MCF 10A (cell line): ENCODE data around the gene DGLUCY. TPM values are rescaled to one million over a fixed set of nuclear protein-coding genes. Genes with fewer than 3 reads are reported as not detected.

ENCODE experiments used
- BruUV-seq: library from RNA; stranded (reverse); fragments of 400-500 nt; replicated peaks from 2 replicates; lab custom pipeline; 2021; lab: Mats Ljungman, UMichigan
- CTCF ChIA-PET: fragments of 300-600 bp; sonication (Branson Sonifier 250); formaldehyde crosslinking; extraction: SDS; loops from one replicate; lab custom pipeline; 2021; ENCODE audit warnings: antibody characterized with exemption, inconsistent platforms; lab: Yijun Ruan, JAX
- POLR2A ChIA-PET: fragments of 300-600, 350-650 bp; sonication (Branson Sonifier 250); formaldehyde crosslinking; extraction: SDS; loops from one replicate; lab custom pipeline; 2020; ENCODE audit warnings: antibody characterized with exemption, inconsistent platforms; lab: Yijun Ruan, JAX
- DNase-seq: peaks from one replicate; pipeline ENCODE4 v3.0.0-alpha.2; 2018; ENCODE audit not compliant: unreplicated experiment
- H3K27ac Mint-ChIP-seq: one replicate; pipeline ENCODE4 v1.8.0; 2022; ENCODE audit warnings: mild to moderate bottlenecking, low read depth, mixed read lengths; ENCODE audit not compliant: unreplicated experiment
- H3K27me3 Mint-ChIP-seq: one replicate; pipeline ENCODE4 v1.8.0; 2022; ENCODE audit warnings: mixed read lengths; ENCODE audit not compliant: insufficient read depth, unreplicated experiment
- H3K36me3 Mint-ChIP-seq: one replicate; pipeline ENCODE4 v1.8.0; 2022; ENCODE audit warnings: mild to moderate bottlenecking, moderate library complexity, mixed read lengths; ENCODE audit not compliant: insufficient read depth, unreplicated experiment
- H3K4me1 Mint-ChIP-seq: one replicate; pipeline ENCODE4 v1.8.0; 2022; ENCODE audit warnings: mixed read lengths; ENCODE audit not compliant: insufficient read depth, unreplicated experiment
- H3K4me3 Mint-ChIP-seq: one replicate; pipeline ENCODE4 v1.8.0; 2022; ENCODE audit warnings: mild to moderate bottlenecking, moderate library complexity, mixed read lengths; ENCODE audit not compliant: unreplicated experiment
- H3K9me3 Mint-ChIP-seq: one replicate; pipeline ENCODE4 v1.8.0; 2022; ENCODE audit warnings: mixed read lengths; ENCODE audit not compliant: unreplicated experiment
- intact Hi-C: fragments of 100-400 bp; cut with micrococcal nuclease; formaldehyde crosslinking; loops from 2 replicates; pipeline ENCODE4 v1.14.1; 2022
- total RNA-seq: library from RNA; stranded (reverse); gene quantifications from 2 replicates; pipeline ENCODE4 v1.2.3, GENCODE V29; 2022
- TF ChIP-seq, protein P1 (sequence below): fragments of 200-600 bp; IDR thresholded peaks from one replicate; pipeline ENCODE4 v1.8.0; 2022; ENCODE audit warnings: antibody characterized with exemption, mild to moderate bottlenecking; ENCODE audit not compliant: unreplicated experiment

The DGLUCY gene
- total RNA-seq, 1 experiment from 2014 or later: 11.7 TPM

DNA sequence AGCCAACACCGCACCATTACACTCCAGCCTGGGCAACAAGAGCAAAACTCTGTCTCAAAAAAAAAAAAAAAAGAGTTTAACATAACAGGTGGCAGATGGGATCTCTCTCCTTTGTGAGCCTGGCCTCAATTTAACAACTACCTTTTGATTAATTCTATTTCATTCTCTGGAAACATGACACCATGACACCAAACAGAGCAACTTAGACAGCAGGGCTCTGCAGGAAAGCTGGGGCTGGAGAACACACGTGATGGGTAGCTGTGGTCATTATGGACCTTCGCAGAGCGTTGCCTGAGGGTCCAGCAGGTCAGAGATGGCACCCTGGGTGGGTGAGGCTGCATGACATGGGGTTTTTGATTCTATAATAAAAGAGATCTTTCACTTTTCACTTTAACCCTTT, 1.7 kb upstream of the DGLUCY start:
- BruUV-seq: no TSS peak
- Mint-ChIP-seq H3K27ac (no peak overlapping the region), H3K4me3 (peak overlapping the region; percentile 45), H3K36me3 (no peaks in the 10 kb centered on the region), H3K27me3 (no peaks in the 10 kb centered on the region), H3K9me3 (no peaks in the 10 kb centered on the region), H3K4me1 (peaks cover 28% of the 10 kb centered on the region)
- intact Hi-C loops: no loop called here
- no peak for DNase-seq
- ChIA-PET CTCF (no interaction called here), POLR2A (no interaction called here)
- TF ChIP-seq, protein P1, sequence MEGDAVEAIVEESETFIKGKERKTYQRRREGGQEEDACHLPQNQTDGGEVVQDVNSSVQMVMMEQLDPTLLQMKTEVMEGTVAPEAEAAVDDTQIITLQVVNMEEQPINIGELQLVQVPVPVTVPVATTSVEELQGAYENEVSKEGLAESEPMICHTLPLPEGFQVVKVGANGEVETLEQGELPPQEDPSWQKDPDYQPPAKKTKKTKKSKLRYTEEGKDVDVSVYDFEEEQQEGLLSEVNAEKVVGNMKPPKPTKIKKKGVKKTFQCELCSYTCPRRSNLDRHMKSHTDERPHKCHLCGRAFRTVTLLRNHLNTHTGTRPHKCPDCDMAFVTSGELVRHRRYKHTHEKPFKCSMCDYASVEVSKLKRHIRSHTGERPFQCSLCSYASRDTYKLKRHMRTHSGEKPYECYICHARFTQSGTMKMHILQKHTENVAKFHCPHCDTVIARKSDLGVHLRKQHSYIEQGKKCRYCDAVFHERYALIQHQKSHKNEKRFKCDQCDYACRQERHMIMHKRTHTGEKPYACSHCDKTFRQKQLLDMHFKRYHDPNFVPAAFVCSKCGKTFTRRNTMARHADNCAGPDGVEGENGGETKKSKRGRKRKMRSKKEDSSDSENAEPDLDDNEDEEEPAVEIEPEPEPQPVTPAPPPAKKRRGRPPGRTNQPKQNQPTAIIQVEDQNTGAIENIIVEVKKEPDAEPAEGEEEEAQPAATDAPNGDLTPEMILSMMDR: no peak

DNA sequence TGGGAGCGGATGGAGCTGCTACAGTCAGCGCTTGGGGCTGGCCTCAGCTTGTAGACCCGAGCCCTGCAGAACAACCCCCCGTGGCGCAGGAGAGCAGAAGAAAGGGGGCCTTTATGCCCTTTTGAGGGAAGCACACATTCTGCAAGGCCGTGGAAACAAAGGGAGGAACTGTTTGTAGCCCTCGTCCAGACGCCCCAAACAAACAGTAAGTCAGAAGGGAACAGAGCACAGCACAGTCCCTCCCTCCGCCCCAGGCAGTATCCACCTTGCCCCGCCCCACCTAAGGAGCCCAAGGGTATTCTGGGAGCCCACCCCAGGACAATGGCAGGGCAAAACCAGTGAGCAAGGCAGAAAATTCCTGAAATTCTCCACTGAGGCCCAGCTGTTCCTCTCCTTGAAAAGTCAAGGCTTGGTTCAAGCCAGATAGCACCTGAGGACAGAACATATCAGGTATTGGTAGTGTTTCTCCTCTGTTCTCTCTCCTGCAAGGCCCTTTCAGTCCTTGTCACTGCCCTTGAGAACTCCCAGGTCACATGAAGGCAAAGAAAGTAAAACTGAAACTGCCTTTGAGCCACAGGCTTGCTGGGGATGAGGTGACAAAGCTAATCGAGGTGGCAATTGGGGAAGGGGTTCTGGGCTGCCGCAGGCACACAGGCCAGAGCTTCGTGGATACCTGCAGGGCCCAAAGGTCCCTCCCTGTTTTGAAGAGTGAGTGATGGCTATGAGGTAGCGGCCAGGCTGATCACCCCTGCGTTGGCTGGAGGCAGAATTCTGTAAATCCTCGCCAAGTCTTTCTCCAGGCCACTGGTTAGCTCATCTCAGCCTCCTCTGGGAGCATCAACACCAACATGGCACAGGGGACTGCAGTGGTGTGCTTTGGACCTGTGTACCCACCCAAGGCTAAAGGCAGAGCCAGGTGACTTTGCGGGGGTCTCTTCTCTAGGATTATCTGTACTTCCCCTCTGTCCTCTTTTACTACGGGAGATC, 499 bp downstream of the DGLUCY start:
- TF ChIP-seq, protein P1: no peak
- ChIA-PET POLR2A (interaction anchor here (0.6 to 4.1 kb wide), 17 partner anchors 9 to 1531 kb away, joined by 3 to 39 read pairs (median 4); partner anchors contain the start of gene RPS6KA5), CTCF (interaction anchor here (0.5 to 1.5 kb wide), 5 partner anchors 59 to 797 kb away, joined by 3 to 6 read pairs (median 3); no protein-coding TSS in a partner anchor)
- intact Hi-C loops: no loop called here
- peak; percentile 39 for DNase-seq
- H3K4me1 Mint-ChIP-seq: peaks cover 26% of the 10 kb centered on the region
- BruUV-seq: TSS peak; percentile 45
- H3K4me3 Mint-ChIP-seq: peak overlapping the region; percentile 81
- H3K36me3 Mint-ChIP-seq: peaks cover 8% of the 10 kb centered on the region
- peak overlapping the region; percentile 74 for H3K27ac Mint-ChIP-seq
- H3K27me3 Mint-ChIP-seq: no peaks in the 10 kb centered on the region
- H3K9me3 Mint-ChIP-seq: no peaks in the 10 kb centered on the region

DNA sequence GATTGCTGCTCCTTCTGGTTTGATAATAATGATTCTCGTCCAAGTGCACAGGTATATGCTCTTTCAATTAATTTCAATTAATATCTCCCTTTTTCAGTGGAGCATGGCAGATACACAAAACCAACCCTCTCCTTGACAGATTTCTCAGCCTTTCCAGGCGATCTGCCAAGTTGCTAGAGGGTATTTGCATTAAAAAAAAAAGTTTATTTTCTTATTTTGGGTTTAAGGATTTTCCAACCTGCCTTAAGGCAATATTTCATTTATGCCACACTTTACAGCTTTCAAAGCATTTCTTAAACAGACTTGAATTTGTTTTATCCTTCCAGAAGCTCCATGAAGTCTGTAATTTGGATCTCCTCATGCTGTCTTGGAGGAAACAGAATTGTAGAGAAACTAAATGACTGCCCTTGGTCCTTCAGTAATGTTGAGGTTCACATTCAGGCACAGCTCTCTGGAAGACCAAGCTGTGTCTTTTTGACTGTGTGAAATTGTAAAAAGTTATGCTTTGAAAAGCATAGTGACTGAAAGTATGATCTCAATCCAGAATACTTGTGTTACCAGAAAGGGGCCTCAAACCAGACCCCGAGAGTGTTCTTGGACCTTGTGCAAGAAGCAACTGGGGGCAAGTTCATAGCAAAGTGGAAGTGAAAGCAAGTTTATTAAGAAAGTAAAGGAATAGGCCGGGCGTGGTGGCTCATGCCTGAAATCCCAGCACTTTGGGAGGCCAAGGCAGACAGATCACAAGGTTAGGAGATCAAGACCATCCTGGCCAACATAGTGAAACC, 2.3 kb downstream of the DGLUCY start:
- CTCF ChIA-PET: interaction anchor here (0.6 to 0.8 kb wide), 3 partner anchors 55 to 217 kb away, joined by 3 to 9 read pairs (median 3); partner anchors contain the start of gene RPS6KA5
- peak; percentile 84 for DNase-seq

More for the DNA sequence above, 2.3 kb downstream of the DGLUCY start:
- no TSS peak for BruUV-seq
- POLR2A ChIA-PET: interaction anchor here (0.7 to 4.1 kb wide), 11 partner anchors 9 to 213 kb away, joined by 3 to 39 read pairs (median 3); partner anchors contain the start of gene RPS6KA5
- H3K9me3 Mint-ChIP-seq: no peaks in the 10 kb centered on the region
- peak overlapping the region; percentile 81 for H3K4me3 Mint-ChIP-seq
- peak overlapping the region; percentile 61 for H3K27ac Mint-ChIP-seq
- H3K4me1 Mint-ChIP-seq: peaks cover 41% of the 10 kb centered on the region
- H3K36me3 Mint-ChIP-seq: peaks cover 17% of the 10 kb centered on the region
- H3K27me3 Mint-ChIP-seq: no peaks in the 10 kb centered on the region
- TF ChIP-seq, protein P1: no peak
- intact Hi-C loops: no loop called here
